Activated CD4-positive, CD25-positive, alpha-beta regulatory T cell treated with anti-CD3 and anti-CD28 coated beads, Interleukin-2, amount 50 U/mL, for 72 hours (primary cell): ENCODE measurements around the gene FAM78B.

Experiments used
- DNase-seq: peaks from one replicate; pipeline ENCODE4 v3.0.0; 2021

The FAM78B gene

DNA sequence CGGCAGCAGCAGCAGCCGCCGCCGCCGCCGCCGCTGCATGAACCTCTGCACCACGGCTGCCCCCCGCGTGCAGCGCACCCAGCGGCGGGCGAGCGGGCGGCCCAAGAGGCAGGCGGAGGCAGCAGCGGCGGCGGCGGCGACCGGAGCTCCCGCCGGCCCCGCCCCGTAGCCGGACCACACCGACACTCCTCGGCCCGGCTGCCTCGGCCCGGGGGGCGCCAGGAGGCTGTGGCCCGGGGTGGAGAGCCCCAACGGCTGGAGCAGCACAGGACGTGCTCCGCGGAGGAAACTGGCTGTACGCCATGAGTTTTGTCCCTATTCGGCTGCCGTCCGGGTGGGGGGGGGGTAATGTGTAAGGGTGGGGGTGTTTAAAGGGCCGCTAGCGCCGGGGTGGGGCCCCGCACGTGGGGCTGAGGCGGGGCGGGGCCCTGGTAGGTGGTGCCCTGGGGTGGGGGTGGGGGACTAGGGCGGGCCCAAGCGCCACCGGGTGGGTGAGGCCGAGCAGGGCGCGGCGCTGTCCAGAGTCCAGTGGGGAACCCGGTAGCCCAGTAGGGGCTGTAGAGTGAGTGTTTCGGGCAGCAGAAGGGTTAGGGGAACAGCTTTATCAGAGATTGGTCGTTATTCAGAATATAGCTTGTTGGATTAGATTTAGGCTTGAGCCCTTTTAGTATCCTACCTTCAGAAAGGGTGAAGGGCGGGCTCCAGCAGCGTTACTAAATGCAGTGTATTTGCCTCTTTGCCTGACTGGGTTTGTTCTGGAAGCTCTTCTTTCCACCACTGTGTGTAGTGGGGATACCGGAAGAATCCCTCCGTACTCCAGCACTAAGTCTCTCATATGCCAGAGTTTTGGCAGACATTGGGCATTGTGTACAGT is at the start of gene FAM78B:
Gene FAM78B (minus strand): TSS at position 304 of the 874 bp plus-strand sequence. CDS start 753 bp downstream, outside the sequence.
- peak; percentile 34 for DNase-seq

DNA sequence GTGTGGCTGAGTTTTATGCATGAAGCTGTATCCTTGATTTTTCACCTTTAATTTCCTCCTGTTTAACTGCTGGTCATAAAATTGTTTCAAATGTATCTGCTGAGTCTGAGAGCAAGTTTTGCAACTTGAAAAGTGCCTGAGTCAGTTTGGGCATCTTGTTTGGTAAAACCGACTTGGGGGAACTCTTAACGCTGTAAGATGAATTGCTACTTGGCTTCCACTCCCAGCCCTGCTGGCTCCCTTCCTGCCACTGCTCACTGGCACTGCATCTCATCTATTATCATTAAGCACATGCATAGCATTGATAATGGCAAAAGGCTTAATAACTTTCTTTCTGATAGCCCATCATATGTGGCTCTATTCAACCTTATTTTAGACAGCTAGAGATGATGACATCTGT is 35.7 kb upstream of the FAM78B start:
- no peak for DNase-seq

DNA sequence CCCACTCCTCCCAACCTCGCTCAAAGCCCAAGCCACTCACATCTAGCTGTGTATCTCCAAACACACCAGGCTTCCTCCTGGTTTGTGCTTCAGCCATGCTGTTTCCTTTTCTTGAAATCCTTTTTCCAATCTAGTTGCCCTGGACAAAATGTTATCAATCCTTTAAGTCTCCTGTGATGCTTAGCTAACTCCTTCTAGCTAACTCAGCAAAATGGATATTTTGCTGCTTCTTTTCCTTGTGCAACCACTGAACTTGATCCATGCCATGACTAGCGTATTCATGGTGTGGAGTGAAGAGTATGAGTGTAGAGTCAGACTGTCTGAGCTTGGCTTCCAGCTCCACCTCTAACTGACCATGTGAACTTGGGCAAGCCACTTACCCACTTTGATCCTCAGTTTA is 33.9 kb upstream of the FAM78B start:
- no peak for DNase-seq

DNA sequence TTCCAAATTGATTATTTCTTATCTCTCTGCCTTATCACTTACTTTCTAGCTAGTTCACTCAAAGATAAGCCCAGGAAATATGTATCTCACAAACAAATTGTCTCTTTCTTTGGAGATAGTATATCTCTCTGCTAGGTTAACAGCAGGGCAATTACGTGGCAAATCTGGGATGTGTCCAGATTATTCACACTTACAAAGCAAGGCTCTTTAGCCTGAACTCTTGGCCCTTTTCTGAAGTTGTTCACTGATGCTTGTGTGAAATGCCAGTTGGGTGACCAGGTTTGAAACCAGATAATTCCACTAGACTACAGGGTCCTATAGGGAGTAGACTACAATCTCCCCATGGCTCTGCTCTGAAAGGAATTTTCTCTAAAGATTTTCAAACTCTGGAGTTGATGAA is 30.8 kb upstream of the FAM78B start:
- no peak for DNase-seq

GRCh38 chr1:166197141-166197540 is 30.3 kb upstream of the FAM78B start:
- DNase-seq = no peak

DNA sequence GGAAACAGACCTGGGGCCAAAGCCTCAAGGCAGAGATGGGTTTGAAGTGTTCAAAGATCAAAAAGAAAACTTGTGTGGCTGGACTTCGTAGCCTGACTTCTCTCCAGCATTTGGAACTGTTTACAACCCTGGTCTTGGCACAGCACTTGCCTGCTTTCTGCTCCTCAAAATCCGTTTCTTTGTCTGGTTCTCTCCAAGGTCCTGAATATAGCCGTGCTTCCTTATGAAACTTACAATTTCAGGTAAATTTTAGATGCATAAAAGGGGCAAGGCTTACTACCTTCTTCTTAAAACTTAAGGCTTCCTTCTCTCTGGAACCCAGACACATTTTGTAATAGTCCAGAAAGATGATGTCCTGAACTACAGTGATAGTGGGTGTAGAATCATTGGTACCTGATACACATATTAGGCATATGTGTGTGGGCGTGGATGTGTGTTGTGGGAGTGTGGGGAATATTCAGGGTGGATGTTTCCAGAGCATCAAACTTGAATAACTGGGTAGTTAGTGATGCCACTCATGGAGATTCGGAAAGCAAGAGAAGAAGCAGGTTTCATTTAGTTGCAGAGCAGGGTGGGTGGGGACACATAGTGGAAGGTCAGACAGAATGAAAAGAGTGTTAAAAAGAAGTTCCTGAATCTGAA is 26.4 kb upstream of the FAM78B start:
- DNase-seq = no peak

- DNase-seq = no peak
Observed at GRCh38 chr1:166190400-166190799, 23.6 kb upstream of the FAM78B start.

DNA sequence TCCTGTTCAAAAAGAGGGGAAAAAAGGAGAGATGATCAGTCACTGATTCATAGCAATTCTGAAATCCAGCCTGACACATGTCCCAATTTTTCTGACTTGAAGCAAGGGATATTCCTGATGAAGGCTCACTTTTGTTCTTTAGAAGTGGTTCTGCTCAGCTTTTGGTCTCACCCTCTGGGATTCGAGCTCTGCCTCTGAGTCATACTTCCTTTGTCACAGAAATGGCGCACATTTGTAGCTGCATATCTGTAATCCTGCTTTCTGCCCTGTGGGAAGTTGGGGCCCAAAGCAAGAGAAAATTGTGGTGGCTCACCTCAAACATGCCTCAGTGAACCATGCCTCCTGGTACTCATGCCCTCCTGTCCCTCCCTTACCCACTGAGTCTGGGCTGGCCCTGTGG is 22.3 kb upstream of the FAM78B start:
- no peak for DNase-seq

DNA sequence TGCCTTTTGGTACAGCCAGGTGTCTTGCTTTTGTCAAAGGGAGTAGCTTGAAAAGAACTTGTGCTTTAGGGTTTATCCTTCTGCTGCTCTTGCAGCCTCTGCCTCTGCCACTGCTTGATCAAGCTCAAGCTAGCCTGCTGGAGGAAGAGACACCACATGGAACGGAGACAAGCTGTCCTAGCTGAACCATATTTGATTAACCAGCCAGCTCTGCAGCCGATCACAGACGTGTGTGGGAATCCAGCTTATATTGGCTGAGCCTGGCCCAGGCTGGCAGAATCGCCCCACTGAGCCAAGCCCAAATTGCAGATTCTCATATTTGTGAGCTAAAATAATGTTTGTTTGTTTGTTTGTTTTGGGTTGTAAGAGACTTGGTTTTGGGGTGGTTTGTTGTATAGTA is 18.7 kb upstream of the FAM78B start:
- DNase-seq = no peak

DNA sequence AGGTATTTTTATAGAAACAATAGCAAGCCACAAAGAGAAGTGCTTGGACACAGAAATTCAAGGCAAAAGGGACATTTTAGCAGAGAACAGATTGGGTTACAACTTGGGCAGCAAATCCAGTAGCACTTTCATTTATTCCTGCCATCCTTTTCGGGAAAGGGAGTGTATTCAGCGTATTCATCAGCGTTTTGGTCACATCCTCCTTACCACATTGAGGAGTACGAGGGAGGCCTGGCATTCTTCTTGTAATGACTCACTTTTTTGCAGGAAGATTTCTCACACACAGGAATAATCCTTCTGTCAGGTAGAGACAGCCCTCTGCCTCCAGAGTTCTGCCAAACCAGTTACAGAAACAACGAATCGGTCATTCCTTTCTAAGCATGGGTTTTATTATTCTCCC is 18.1 kb upstream of the FAM78B start:
- DNase-seq = no peak

- DNase-seq = no peak
Observed at GRCh38 chr1:166184012-166184411, 17.2 kb upstream of the FAM78B start.

DNA sequence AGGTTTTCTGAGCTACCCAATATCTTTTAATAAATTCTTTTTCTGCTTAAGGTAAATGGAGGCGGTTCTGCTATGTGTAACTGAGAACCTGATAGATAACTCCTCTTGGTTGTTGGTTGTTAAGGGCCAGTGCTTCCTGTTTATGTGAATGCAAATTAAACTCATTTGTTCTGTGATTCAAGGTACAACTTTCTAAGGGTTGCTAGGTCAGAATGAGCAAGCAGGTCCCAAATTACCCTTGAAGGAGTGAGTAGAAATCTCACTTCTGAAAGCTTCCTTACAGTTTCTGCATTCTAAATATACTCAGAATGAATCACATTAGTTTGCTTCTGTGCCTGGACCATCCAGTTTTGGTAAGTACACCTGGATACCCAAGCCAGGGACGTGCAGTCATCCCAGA is 15.5 kb upstream of the FAM78B start:
- DNase-seq = no peak

- DNase-seq = no peak
Observed at GRCh38 chr1:166176416-166176815, 9.6 kb upstream of the FAM78B start.

DNA sequence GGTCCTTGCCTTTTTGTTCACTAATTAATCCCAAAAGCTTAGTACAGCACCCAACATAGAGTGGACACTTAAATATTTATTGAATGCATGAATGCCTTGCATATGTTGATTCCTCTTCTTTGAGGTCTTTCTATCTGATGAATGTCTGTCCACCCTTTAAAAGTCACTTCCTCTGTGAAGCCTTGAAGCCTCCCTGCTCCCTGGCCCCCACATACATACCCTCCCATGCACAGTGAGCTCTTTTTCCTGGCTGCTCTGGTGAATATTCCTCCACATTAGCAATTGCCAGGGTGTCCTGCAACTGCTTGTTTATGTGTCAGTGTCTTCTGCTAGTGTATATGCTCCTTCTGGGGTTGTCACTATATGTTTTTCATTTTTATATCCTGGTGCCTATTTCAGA is 8.2 kb upstream of the FAM78B start:
- DNase-seq = no peak

- DNase-seq = no peak
Observed at GRCh38 chr1:166174108-166174507, 7.3 kb upstream of the FAM78B start.

- DNase-seq = no peak
Observed at GRCh38 chr1:166172106-166172505, 5.3 kb upstream of the FAM78B start.

DNA sequence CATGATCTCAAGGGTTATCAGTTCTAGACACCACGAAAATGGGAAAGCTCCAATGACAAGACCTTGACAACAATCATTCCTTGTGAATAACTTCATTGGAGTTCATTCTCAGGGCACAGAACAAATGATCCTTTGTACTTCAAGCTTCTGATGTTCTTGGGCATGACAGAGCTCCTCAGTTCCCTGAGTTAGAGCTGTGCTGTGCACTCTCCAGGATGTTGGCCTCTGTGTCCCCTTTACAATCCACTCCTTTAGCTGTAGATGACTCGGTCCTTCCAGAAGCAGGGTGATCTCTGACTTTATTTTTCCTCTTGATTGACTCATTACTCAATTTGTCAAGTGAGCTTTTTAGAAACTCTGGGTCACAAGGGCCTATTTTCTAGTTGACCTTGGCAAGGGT is 3.9 kb upstream of the FAM78B start:
- DNase-seq = no peak

GRCh38 chr1:166170075-166170474 is 3.3 kb upstream of the FAM78B start:
- DNase-seq = no peak

GRCh38 chr1:166169182-166169581 is 2.4 kb upstream of the FAM78B start:
- no peak for DNase-seq

DNA sequence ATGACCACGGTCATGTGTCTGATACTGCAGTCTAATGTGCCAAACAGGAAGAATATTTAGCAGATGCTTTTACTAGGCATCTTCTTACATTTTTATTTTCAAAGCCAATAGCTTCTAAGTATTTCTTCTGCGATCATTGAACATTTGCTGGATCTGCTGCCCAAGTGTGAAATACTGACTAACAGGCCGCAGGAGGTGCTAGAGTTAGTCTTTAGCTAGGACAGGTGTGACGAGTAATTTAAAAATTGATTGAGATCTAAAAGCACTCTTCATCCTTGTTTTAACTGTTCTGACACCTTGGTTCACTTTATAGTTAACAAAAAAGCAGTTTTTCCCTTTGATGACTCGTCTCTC is 748 bp upstream of the FAM78B start:
- DNase-seq = no peak

DNA sequence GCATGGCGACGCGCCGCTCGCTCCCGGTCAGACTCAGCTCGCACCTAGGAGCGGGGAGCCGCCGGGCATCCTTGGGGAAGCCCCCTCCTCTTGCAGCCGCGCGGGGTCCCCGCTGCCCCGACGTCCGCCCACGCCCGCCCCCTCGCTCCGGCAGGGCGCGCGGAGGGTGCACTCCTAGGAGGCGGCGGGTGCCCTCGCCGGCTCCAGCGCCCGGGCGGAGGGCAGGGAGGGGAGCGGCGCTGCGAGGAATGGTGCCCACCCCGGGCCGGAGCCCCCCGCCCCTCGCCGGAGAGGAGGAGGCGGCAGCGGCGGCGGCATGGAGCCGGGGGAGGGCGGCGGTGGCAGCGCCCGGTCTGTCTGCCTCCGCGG is 488 bp downstream of the FAM78B start:
- no peak for DNase-seq

DNA sequence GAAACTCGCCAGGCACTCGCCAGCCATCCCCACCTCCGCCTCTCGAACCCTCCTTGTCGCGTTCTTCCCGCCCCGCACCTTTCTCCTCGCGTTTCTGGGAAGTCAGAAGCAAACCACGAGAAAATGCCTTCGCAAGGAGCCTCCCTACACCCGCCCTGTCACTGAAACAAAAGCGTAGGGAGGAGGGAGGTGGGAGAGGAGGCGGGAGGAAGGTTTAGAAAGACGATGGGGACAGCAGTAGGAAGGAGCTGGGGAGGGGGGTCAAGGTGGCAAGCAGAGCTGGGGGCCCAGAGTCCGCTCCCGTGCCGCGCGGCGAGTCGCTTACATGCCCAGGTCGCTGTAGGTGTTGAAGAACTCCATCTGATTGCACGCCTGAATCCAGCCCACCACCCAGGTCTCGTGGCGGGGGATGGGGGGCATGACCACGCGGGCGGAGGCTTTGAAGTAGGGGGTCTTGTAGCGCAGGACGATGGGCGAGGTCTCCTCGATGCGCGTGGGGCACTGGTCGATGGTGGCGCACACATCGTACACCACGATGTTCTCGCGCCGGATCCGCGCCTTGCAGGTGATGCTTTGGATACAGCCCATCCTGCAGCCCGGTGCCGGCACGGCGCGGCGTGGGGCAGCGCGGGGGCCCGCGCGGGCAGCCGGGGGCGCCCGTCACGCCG is 1.0 kb downstream of the FAM78B start:
- no peak for DNase-seq

DNA sequence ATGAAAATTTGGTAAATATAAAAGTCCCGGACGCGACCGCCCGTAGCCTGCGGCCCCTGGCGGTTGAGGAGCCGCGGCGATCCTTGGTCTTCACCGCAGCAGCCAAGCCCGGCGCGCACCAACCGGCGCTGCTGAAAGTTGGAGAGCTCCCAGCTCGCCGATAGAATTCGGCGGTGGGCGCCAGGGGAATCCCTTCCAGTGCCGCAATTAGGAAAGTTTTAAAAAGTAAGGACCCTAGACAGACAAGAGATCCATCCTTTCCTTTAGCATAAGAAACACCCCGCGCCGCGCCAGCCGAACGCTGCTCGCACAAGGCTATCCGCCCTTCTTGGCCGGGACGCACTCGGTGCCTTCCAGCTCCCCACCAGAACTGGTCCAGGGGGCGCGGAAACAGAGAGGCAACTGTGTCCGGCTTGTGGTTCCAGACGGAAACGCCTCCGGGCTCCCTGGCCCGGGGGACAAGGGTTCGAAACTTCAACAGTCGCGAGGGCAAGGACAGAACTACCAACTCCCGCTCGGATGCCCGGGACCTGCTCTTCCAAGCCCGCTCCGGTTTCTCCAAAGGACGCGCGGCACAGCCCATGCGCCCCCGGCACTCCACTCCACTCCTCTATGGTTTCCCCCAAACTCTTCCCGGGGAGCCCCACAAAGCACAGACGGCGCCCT is 1.7 kb downstream of the FAM78B start:
- peak; percentile 31 for DNase-seq

DNA sequence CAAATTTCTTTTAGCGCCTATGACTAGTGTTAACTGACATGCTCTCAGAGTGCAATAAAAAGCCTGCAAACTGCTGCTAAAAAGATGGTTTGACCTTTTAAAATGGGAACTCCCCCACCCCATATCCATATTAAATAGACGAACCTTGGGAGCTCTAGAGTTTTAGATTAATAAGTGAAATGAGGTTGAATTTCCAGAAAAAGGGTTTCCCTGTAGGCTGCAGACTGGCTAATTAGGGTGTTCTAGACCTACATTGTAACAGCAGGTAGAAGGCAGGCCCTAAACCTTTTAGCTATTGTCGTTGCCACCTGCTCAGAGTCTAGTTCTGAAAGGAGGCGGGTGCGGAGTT is 2.2 kb downstream of the FAM78B start:
- DNase-seq = no peak
